Measurements from ENCODE around the gene SDSL.

DNA sequence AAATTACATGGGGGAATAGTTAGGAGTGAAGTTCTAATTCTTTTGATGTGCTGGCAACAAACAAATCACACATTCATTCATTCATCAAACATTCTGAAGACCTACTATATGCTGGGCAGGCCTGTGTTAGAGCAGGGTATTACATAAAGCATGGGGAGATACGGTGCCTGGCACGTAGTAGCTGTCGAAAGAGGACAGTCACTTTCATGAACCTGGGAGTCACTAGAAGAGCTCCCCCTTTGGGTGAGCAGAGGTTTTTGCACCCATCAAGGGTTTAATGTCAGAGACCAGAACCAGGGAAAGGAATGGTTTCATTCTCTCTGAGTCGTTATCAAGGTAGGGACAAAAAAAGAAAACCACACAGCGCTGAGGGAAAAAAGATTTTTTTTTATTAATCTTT, 39.5 kb downstream of the SDSL start:
- TF ChIP-seq EZH2phosphoT487 (IDR thresholded peaks at IDR 0.05; ENCODE audit: unreplicated experiment) (no peak), EZH2 (IDR thresholded peaks at IDR 0.05; ENCODE audit: low read depth, unreplicated experiment) (no peak), JUNB (IDR thresholded peaks at IDR 0.05; ENCODE audit: unreplicated experiment) (no peak)
- TF ChIP-seq, protein P1, sequence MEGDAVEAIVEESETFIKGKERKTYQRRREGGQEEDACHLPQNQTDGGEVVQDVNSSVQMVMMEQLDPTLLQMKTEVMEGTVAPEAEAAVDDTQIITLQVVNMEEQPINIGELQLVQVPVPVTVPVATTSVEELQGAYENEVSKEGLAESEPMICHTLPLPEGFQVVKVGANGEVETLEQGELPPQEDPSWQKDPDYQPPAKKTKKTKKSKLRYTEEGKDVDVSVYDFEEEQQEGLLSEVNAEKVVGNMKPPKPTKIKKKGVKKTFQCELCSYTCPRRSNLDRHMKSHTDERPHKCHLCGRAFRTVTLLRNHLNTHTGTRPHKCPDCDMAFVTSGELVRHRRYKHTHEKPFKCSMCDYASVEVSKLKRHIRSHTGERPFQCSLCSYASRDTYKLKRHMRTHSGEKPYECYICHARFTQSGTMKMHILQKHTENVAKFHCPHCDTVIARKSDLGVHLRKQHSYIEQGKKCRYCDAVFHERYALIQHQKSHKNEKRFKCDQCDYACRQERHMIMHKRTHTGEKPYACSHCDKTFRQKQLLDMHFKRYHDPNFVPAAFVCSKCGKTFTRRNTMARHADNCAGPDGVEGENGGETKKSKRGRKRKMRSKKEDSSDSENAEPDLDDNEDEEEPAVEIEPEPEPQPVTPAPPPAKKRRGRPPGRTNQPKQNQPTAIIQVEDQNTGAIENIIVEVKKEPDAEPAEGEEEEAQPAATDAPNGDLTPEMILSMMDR (conservative IDR thresholded peaks at IDR 0.05; ENCODE audit: low read depth in 2 of 2): peak; percentile 79 to 84
- TF ChIP-seq, protein P2, sequence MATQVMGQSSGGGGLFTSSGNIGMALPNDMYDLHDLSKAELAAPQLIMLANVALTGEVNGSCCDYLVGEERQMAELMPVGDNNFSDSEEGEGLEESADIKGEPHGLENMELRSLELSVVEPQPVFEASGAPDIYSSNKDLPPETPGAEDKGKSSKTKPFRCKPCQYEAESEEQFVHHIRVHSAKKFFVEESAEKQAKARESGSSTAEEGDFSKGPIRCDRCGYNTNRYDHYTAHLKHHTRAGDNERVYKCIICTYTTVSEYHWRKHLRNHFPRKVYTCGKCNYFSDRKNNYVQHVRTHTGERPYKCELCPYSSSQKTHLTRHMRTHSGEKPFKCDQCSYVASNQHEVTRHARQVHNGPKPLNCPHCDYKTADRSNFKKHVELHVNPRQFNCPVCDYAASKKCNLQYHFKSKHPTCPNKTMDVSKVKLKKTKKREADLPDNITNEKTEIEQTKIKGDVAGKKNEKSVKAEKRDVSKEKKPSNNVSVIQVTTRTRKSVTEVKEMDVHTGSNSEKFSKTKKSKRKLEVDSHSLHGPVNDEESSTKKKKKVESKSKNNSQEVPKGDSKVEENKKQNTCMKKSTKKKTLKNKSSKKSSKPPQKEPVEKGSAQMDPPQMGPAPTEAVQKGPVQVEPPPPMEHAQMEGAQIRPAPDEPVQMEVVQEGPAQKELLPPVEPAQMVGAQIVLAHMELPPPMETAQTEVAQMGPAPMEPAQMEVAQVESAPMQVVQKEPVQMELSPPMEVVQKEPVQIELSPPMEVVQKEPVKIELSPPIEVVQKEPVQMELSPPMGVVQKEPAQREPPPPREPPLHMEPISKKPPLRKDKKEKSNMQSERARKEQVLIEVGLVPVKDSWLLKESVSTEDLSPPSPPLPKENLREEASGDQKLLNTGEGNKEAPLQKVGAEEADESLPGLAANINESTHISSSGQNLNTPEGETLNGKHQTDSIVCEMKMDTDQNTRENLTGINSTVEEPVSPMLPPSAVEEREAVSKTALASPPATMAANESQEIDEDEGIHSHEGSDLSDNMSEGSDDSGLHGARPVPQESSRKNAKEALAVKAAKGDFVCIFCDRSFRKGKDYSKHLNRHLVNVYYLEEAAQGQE (IDR thresholded peaks at IDR 0.05; ENCODE audit: unreplicated experiment): no peak

Measured in GM23338 (cell line).